Fibroblast of skin of abdomen (primary cell): ENCODE measurements around the gene LRRC15.

Experiments
- DNase-seq: peaks from one replicate; pipeline ENCODE4 v3.0.0-alpha.2; 2013

LRRC15 gene

DNA sequence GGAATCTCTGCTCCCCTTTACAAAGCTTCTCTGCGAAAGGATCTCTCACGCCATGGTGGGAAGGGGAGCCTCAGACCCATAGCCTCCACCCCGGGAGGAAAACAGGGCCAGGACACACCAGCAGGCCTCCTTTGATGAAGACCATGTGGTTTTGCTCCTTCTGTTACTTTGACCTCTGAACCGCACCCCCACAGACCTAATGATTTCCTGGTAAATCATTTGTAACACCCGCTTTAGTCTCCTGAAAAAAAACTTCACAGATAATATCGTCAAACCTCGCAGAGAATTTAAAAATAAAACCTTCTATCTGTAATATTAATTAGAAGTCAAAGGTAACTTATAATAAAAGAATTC lies 36.7 kb downstream of the LRRC15 start:
- no peak for DNase-seq

DNA sequence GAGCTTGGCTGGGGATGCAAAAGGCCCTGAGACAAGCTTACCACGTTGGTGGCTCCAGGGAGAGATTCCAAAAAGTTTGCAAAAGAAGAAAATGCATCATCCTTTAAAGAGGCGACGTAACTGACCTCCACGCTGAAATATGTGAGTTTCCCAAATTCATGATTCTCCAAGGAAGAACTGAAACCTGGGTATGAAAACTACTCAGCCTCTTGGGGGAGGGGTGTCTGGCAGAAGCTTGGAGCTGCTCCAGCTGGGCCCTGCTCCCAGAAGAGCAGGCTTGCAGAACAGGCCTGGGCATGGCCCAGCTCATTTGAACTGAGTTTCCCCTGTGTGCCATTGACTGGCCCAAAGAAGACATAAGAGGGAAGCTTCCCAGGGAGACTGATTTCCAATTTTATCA lies 39.0 kb downstream of the LRRC15 start:
- DNase-seq, result peak; percentile 84

DNA sequence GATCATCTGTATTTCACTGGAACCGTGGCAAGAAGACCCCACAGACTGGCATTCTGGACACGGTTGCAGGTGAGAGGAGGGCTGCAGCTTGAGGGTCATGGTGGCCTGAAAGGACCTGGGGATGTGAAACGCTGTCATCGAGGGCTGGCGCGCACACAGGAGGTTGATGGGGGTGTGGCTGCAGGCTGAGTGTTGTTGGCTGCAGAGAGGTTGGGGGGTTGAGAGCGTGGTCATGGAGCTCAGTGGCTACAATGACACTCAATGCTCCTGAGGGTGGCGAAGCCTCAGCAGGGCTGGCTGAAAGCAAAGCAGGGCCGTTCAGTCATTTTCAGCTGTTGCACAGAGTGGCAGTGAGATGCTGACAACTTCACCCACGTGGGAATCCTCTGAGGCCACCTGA lies 39.4 kb downstream of the LRRC15 start:
- no peak for DNase-seq

DNA sequence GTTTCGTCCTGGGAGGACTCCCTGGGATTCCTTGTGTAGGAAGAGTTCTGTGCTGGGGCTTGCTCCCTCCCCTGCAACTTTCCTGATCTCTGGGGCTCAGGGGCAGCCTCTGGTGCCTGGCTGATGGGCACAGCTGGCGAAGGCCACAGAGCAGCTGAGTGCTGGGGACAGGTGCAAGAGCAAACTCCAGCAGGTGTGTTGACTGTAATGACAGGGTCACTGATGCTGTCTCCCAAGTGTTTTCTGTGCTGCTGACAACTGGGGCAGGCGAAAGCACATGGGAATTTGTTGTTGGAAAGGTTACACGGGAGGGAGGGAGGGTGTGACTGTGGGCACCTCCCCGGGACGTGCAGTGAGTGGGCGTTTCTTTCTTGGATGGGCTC lies 40.0 kb downstream of the LRRC15 start:
- DNase-seq, result no peak

DNA sequence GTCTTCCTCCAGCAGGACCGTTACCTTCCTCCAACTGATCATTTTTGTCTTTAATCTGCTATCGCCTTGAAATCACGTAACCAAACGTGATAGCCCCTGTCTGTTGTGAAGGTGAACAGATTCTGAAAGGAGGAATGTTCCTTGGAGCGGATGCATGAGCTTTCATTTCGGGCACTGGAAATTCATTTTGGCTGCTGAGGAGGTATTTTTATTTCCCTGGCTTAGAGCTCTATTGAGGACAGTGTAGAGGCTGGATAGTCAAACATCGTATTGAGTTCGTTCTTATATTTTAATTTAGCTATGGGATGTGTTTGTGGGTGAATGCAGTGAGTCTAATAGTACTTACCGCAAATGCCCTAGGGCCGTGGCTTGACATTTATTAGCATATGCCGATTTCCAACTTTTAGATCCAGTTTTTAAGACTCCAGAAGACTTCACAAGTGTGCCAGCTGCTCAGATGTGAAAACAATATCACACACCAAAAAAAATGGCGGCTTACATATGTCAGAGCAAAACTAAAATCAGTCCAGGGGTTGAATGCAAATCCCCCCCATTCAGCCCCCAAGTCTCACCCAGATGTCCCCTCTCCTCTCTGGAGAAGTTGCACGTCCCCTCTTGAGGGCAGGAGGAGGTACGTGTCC lies 40.5 kb downstream of the LRRC15 start:
- DNase-seq, result no peak

DNA sequence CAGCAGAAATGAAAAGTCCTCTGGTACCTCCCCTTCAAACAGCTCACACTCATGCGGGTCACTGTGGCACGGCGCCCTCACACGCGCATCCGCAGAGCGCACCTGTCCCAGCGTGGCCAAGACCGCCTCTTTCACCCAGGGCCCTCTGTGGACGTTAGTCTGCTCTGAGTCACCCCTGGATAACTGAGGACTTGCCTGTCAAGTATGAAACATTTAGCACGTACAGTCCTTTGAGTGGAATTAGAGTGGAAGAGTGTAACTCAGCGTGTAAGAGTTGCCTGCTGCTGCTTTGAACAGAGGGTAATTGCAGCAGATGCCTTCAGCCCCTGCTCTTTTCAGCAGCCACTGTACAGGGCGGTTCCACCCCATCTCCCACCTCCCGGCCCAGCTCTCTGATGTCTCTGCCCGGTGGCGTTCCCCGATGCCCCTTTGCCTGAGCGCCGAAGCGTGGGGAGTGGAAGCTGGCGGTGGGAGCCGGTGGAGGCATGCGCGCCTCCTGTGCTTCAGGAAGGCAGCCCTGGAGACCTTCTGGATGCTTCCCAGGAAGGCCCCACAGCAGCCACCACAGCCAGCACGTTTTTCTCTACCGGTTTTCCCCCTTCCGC lies 41.4 kb downstream of the LRRC15 start:
- peak; percentile 77 for DNase-seq

- peak; percentile 36 for DNase-seq
These were observed 42.1 kb downstream of the LRRC15 start for GRCh38 chr3:194327218-194328052.

GRCh38 chr3:194326968-194327217 lies 42.6 kb downstream of the LRRC15 start:
- DNase-seq, result no peak

GRCh38 chr3:194326192-194326967 lies 43.2 kb downstream of the LRRC15 start:
- DNase-seq, result peak; percentile 58

DNA sequence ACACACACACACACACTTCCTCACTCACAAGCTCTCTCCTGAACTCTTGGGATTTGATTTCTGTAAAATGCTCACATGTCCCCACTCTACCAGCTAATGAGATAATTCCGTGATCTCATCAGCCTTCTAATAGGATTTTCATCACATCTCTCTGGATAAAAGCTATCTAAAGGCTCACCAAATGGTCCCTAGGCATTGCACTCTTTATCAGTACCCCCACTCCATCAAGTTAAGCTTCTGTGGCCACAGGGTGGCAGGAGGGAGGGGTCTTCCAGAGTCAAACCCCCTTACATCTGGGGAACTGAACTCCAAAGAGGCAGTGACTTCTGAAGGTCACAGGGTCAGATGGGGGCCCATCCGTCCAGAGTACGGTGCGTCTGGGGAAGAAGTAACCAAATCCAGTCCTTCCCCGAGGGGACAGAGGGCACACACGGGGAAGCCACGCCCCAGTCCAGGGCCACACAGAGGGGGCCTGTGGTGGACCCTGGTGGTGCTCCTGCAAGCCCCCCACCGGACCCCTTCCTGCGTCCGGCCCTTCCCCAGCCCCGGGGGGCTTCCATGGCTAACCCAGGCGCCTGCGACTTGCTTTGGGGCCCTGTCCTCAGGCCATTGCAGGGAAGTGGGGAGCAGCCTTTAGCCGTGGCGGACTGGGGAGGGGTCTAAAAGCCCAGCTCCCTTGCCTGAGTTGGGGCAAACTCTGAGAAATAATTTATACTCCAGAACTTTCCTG lies 44.0 kb downstream of the LRRC15 start:
- DNase-seq, result no peak

GRCh38 chr3:194324823-194325327 lies 44.7 kb downstream of the LRRC15 start:
- DNase-seq, result no peak

DNA sequence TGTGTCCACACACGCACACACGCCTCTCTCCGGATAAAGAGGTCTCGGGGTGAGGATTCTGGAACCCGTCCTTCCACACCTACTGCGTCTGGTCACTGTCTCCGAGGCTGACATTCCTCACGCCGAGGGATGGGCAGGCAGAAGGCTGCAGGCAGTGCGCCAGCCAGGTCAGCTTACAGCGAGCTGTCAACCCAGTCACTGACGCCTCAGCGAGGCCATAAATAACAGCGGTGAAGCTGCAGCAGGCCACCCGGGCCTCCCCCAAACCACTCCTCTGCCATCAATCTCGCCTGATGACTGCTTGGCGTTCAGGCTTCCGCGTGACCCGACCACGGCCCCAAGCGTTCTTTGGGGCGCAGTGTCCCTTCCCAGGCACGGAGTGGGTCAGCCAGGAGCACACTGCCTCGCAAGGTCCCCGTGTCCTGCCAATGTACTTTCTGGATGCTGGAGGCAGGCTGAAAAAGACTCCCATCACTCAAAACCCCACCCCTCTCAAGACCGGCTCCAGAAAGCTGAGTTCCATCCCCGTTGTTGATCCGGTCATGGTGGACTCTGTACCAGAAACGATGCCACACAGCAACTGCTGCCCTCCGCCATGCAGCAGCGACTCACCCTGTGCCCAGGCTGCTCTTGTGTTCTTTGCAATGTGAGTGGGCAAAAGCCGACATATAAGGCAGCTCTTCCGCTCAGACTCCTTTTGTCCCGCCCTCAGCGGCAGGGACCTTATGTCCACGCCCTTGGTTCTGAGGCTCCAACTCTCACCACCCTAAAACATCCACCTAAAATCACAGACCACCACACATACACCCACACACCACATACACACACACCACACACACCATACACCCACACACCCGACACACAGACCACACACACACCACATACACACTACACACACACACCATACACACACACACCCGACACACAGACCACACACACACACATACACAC lies 45.5 kb downstream of the LRRC15 start:
- DNase-seq, result peak; percentile 90

DNA sequence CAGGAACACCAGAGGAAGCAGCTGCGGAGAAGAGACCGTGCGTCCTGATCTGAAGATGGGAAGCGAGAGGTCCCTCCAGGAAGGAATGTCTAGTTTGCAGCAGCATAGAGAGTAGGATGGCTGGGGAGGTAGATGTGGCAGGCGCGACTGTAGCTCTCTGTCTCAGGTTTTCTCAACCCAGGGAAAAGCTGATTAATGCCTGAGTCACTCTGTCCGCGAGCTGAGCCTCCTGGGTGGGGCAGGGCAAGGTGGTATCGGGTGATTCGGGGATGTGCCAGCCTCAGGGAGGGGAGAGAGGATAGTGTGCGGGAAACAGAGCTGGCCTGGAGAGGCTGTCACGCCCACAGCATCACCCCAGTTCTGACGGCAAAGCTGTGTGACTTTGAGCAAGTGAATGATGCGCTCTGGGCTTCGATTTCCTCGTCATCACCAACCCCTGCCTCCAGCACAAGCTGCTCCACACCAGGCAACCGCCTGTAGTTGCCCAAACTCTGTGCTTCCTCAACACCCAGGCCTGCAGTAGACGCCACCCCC lies 46.8 kb downstream of the LRRC15 start:
- DNase-seq, result peak; percentile 77

GRCh38 chr3:194321693-194322640 lies 47.6 kb downstream of the LRRC15 start:
- DNase-seq, result no peak

DNA sequence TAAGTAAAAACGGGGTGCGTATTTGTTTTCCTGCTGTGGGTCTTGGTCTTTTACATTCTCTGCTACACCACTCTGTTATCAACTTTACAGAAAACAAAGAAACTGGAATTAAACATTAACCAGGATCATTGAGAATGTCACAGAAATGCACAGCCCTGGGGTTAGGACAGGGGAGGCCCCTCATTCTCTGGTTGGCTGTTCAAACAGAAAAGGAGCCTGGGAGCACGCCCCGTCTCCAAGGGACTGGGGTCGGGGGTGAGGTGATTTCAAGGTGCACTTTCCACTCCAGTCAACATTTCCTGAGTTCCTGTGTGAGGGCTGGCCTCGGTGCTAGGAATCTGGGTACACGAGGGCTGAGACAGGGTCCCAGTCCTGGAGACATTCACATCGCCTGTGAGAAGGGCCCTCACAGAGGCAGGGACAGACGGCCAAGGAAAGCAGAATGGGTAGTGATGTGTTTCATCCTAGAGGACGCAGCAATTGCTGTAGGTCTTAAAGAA lies 48.7 kb downstream of the LRRC15 start:
- DNase-seq, result no peak

- no peak for DNase-seq
These were observed 49.4 kb downstream of the LRRC15 start for GRCh38 chr3:194320100-194320499.

- no peak for DNase-seq
These were observed 50.9 kb downstream of the LRRC15 start for GRCh38 chr3:194318511-194319161.

DNA sequence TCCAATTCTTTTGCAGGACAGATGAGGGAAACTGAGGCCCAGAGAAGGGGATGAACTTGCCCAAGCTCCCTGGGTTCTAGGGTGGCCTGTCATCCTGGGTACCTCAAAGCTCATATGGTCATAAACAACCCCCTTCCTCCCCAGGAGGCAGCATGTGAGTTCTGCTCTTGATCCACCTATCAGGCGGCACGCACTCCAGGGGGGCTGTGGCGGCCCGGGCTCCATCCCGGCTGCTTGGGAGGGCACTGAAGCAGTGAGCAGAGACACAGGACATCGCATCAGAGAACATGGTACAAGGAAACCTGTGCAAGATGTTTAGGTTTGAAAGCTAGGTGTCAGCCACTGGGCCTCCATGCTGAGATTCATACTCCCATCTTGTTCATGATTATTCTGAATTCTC lies 52.6 kb downstream of the LRRC15 start:
- DNase-seq, result no peak

DNA sequence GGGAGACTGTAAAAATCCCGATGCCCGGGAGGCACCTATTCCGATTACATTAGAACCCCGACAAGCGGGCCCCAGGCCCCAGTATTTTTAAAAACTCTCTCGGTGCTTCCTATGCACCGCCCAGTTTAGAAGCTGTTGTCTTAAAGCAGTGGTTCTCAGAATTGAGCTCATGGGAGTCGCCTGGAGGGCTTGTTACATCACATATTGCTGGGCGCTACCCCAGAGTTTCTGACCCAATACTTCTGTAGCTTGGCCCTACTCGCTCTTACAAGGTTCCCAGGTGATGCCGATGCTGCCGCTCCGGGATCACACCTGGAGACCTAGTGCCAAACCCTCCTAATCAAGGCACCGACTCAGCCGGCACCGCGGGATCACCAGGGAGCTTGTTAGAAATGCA lies 53.6 kb downstream of the LRRC15 start:
- DNase-seq, result no peak
